PC-9 (cell line): Measurements from ENCODE around the gene RETN. TPM values are rescaled to one million over a fixed set of nuclear protein-coding genes. Genes with fewer than 3 reads are reported as not detected.

Experiments
- BruUV-seq: library from RNA; stranded (reverse); fragments of 400-500 nt; replicated peaks from 2 replicates; lab custom pipeline; 2021; lab: Mats Ljungman, UMichigan
- CTCF ChIA-PET: fragments of 300-600 bp; sonication (Branson Sonifier 250); formaldehyde crosslinking; loops from one replicate; lab custom pipeline; 2022; ENCODE audit warnings: antibody characterized with exemption; lab: Charles Lee
- POLR2A ChIA-PET: fragments of 300-600 bp; sonication (Branson Sonifier 250); formaldehyde crosslinking; loops from one replicate; lab custom pipeline; 2022; ENCODE audit warnings: antibody characterized with exemption; ENCODE audit not compliant: unreplicated experiment; lab: Charles Lee
- DNase-seq, 2 experiments: peaks; one replicate each; pipeline versions ENCODE4 v3.0.0 to v3.0.0-alpha.2; 2015 to 2022; ENCODE audit warnings: mixed read lengths in 1 of 2
- H2AFZ ChIP-seq: fragments of 200-600 bp; sonication (generic); 2 replicates; pipeline ENCODE4 v1.8.1; 2017; ENCODE audit warnings: antibody characterized with exemption
- H3F3A ChIP-seq: fragments of 200-600 bp; sonication (generic); 2 replicates; pipeline ENCODE4 v1.8.1; 2017; ENCODE audit warnings: antibody characterized with exemption, mild to moderate bottlenecking, low read depth; ENCODE audit not compliant: insufficient read depth
- H3K27ac ChIP-seq: fragments of 200-600 bp; sonication (generic); 2 replicates; pipeline ENCODE4 v1.6.1; 2016; ENCODE audit warnings: mixed run types
- H3K27me3 ChIP-seq: fragments of 200-600 bp; sonication (generic); 2 replicates; pipeline ENCODE4 v1.6.1; 2016; ENCODE audit warnings: low read depth, mixed run types; ENCODE audit not compliant: insufficient read depth
- H3K36me3 ChIP-seq: fragments of 200-600 bp; sonication (generic); 2 replicates; pipeline ENCODE4 v1.6.1; 2016; ENCODE audit warnings: low read depth, mixed run types
- H3K4me1 ChIP-seq: fragments of 200-600 bp; sonication (generic); replicated peaks from 2 replicates; pipeline ENCODE4 v1.6.1; 2016; ENCODE audit warnings: mixed run types; ENCODE audit not compliant: insufficient read depth
- H3K4me2 ChIP-seq: fragments of 200-600 bp; sonication (generic); 2 replicates; pipeline ENCODE4 v1.6.1; 2017; ENCODE audit warnings: mixed run types
- H3K4me3 ChIP-seq: fragments of 200-600 bp; sonication (generic); 2 replicates; pipeline ENCODE4 v1.6.1; 2016; ENCODE audit warnings: mixed run types
- H3K79me2 ChIP-seq: fragments of 200-600 bp; sonication (generic); 2 replicates; pipeline ENCODE4 v1.6.1; 2017; ENCODE audit warnings: low read depth, mixed run types
- H3K9me2 ChIP-seq: fragments of 200-600 bp; sonication (generic); 2 replicates; pipeline ENCODE4 v1.8.1; 2017; ENCODE audit warnings: mild to moderate bottlenecking; ENCODE audit not compliant: insufficient read depth
- H3K9me3 ChIP-seq: fragments of 200-600 bp; sonication (generic); 2 replicates; pipeline ENCODE4 v1.8.1; 2016; ENCODE audit warnings: low read depth; ENCODE audit not compliant: insufficient read depth
- H4K20me1 ChIP-seq: fragments of 200-600 bp; sonication (generic); 2 replicates; pipeline ENCODE4 v1.8.1; 2017; ENCODE audit not compliant: insufficient read depth
- CTCF ChIP-seq: fragments of 200-600 bp; sonication (generic); conservative IDR thresholded peaks from 2 replicates; pipeline ENCODE4 v1.6.1; 2017; ENCODE audit warnings: mixed run types, antibody characterized with exemption, mild to moderate bottlenecking, moderate library complexity
- EZH2 ChIP-seq: fragments of 200-600 bp; sonication (generic); IDR thresholded peaks from 2 replicates; pipeline ENCODE4 v1.8.0; 2017; ENCODE audit warnings: antibody characterized with exemption, low read depth
- intact Hi-C: fragments of 100-400 bp; cut with micrococcal nuclease; formaldehyde crosslinking; loops from one replicate; pipeline ENCODE4 v1.10.0; 2022; ENCODE audit not compliant: unreplicated experiment
- total RNA-seq: library from RNA; stranded (reverse); gene quantifications from 2 replicates; pipeline ENCODE4 v1.2.3, GENCODE V29; 2021

RETN gene
- total RNA-seq, 1 experiment from 2014 or later = not detected

- Histone ChIP-seq H3K4me1 (peaks cover 30% of the 10 kb centered on the region), H3K79me2 (peaks cover 2% of the 10 kb centered on the region), H3K27me3 (no peaks in the 10 kb centered on the region), H3K9me3 (no peaks in the 10 kb centered on the region), H3K36me3 (peaks cover 15% of the 10 kb centered on the region; the same call in 1 of the 2 replicates), H3K9me2 (no peaks in the 10 kb centered on the region), H3K4me2 (no peak overlapping the region), H2AFZ (no peak overlapping the region), H3K27ac (no peak overlapping the region), H3K4me3 (no peak overlapping the region), H3F3A (peaks cover 31% of the 10 kb centered on the region), H4K20me1 (no peaks in the 10 kb centered on the region)
- POLR2A ChIA-PET = no interaction called here
- no peak for DNase-seq
- CTCF ChIA-PET = no interaction called here
- no TSS peak for BruUV-seq
- intact Hi-C loops = no loop called here
- no peak for TF ChIP-seq CTCF
- no peak for TF ChIP-seq EZH2
Observed at GRCh38 chr19:7620442-7621412, 48.1 kb upstream of the RETN start.

- no peak for DNase-seq
- Histone ChIP-seq H3K27me3 (no peaks in the 10 kb centered on the region), H3K36me3 (peaks cover 10% of the 10 kb centered on the region; the same call in 1 of the 2 replicates), H3K4me3 (no peak overlapping the region), H3K4me2 (no peak overlapping the region), H3K9me2 (no peaks in the 10 kb centered on the region), H3K4me1 (peaks cover 23% of the 10 kb centered on the region), H3K79me2 (peaks cover 25% of the 10 kb centered on the region), H4K20me1 (0 out of 2 replicates have a peak, but pooled peaks cover 8% of the 10 kb centered on the region), H3K9me3 (no peaks in the 10 kb centered on the region), H3F3A (peaks cover 20% of the 10 kb centered on the region), H3K27ac (no peak overlapping the region), H2AFZ (no peak overlapping the region)
- TF ChIP-seq CTCF (no peak), EZH2 (no peak)
- ChIA-PET CTCF (no interaction called here), POLR2A (no interaction called here)
- intact Hi-C loops = no loop called here
- BruUV-seq = no TSS peak
Observed at GRCh38 chr19:7622933-7623685, 45.7 kb upstream of the RETN start.
